OCI-LY3 (cell line): ENCODE data around the gene PLA2G4D.

Experiments used
- EZH2phosphoT487 ChIP-seq: fragments of 200-600 bp; shearing (Covaris generic); IDR thresholded peaks from 2 replicates; pipeline ENCODE4 v1.6.1; 2018; ENCODE audit warnings: antibody characterized with exemption, mixed run types, low read depth
- TF ChIP-seq, protein P1 (sequence below): fragments of 200-600, 300-600 bp; sonication (generic); IDR thresholded peaks from 2 replicates; pipeline ENCODE4 v1.5.1; 2014; ENCODE audit warnings: antibody characterized with exemption, low read length, low read depth

DNA sequence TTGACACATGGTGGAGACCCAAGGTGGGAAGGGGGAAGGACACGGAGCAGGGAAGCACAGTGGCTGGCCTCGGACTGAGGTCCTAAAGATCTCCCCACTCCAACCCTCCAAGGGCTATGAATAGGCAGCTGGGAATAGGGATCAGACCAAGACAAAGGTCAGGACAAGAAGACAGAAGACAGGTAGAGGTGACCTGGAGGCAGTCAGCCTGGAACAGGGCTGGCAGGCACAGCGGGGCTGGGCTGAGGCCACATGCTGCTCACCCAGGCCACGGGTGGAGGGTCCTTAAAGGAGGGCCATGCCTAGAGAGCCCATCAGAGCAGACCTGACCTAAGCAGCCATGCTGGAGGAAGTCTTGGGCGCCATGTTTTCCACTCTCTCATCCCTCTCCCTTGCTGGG is 2.7 kb upstream of the PLA2G4D start:
- TF ChIP-seq, protein P1, sequence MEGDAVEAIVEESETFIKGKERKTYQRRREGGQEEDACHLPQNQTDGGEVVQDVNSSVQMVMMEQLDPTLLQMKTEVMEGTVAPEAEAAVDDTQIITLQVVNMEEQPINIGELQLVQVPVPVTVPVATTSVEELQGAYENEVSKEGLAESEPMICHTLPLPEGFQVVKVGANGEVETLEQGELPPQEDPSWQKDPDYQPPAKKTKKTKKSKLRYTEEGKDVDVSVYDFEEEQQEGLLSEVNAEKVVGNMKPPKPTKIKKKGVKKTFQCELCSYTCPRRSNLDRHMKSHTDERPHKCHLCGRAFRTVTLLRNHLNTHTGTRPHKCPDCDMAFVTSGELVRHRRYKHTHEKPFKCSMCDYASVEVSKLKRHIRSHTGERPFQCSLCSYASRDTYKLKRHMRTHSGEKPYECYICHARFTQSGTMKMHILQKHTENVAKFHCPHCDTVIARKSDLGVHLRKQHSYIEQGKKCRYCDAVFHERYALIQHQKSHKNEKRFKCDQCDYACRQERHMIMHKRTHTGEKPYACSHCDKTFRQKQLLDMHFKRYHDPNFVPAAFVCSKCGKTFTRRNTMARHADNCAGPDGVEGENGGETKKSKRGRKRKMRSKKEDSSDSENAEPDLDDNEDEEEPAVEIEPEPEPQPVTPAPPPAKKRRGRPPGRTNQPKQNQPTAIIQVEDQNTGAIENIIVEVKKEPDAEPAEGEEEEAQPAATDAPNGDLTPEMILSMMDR: no peak
- no peak for TF ChIP-seq EZH2phosphoT487
